ENCODE data around the gene ARHGAP24. TPM values are rescaled to one million over a fixed set of nuclear protein-coding genes. Genes with fewer than 3 reads are reported as not detected.

Gene ARHGAP24
- total and polyA plus RNA-seq, 2 of the 13 experiments (the other 11 are each of a cell fraction or from before 2014, with no cell fraction given), result 0.07 to 0.55 TPM

DNA sequence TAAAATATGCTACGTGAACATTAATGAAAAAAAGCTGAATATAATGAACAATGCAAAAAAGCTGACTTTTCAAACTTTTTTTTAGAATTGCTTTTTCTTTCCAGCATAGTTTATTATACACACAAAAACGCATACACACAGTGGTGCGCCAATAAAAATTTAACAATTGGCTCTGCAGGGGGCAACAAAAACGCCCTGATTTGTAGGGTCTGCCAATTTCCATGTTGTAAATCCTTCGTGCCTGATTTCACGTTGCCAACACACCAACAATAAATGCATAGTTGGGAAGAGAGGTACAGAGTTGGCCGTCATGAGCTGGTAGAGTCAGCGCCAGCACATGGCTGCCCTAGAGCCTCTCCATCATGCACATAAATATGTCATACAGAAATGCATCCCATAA, 551.8 kb downstream of the ARHGAP24 start:
- in situ Hi-C loops (cut with HindIII; ENCODE audit: extremely low pct_ligation_motif_present, low pct_unique_long_range_greater_than_20kb), result no loop called here
- WGBS (ENCODE audit: low lambda C conversion rate), result 30% methylated on average over 8 of the region's 8 CpGs
- POLR2A ChIA-PET, result no interaction called here

More for the DNA sequence above, 551.8 kb downstream of the ARHGAP24 start:
- Histone ChIP-seq H3K9me3 (ENCODE audit: low read length) (no peaks in the 10 kb centered on the region), H2AFZ (ENCODE audit: low read length) (no peak overlapping the region), H3K27me3 (ENCODE audit: control insufficient read depth in 1 of 2, insufficient read depth in 2 of 2, low read length in 2 of 2) (no peaks in the 10 kb centered on the region), H3K4me3 (replicated peaks in 1 of 3; ENCODE audit: insufficient read depth in 1 of 3, low read depth in 2 of 3, low read length in 3 of 3) (no peak overlapping the region), H3K27ac (ENCODE audit: extremely low read length, insufficient read depth, low read length) (no peak overlapping the region), H3K9ac (ENCODE audit: insufficient read depth, low read depth, low read length) (no peak overlapping the region), H3K36me3 (replicated peaks in 1 of 2; ENCODE audit: control insufficient read depth in 1 of 2, insufficient read depth in 2 of 2, low read length in 2 of 2) (no peaks in the 10 kb centered on the region), H3K79me2 (ENCODE audit: insufficient read depth, low read length) (no peaks in the 10 kb centered on the region), H4K20me1 (ENCODE audit: insufficient read depth, low read length) (no peaks in the 10 kb centered on the region), H3K4me1 (ENCODE audit: insufficient read depth, low read length) (no peaks in the 10 kb centered on the region), H3K4me2 (ENCODE audit: low read depth, low read length) (no peak overlapping the region)
- ATAC-seq, result no peak
- BruUV-seq (replicated peaks), result no TSS peak
- CTCF ChIA-PET (ENCODE audit: low intra/inter-chr PET ratio, low total read pairs), result no interaction called here
- intact Hi-C loops (cut with micrococcal nuclease; ENCODE audit: unreplicated experiment), result no loop called here
- no peak for FAIRE-seq
- TF ChIP-seq CCAR2 (optimal IDR thresholded peaks at IDR 0.05; ENCODE audit: low read depth, low read length) (no peak), RCOR2 (CRISPR knock-in tag; IDR thresholded peaks at IDR 0.05) (no peak), NR2C2 (CRISPR knock-in tag; IDR thresholded peaks at IDR 0.05; ENCODE audit: borderline replicate concordance) (no peak), RELA (CRISPR knock-in tag; IDR thresholded peaks at IDR 0.05) (no peak), KLF16 (CRISPR knock-in tag; IDR thresholded peaks at IDR 0.05) (no peak), KLF12 (CRISPR knock-in tag; IDR thresholded peaks at IDR 0.05; ENCODE audit: borderline replicate concordance) (no peak), ZNF530 (CRISPR knock-in tag; IDR thresholded peaks at IDR 0.05; ENCODE audit: low read depth) (no peak), SRSF9 (IDR thresholded peaks at IDR 0.05; ENCODE audit: borderline replicate concordance, insufficient read depth, low read depth, low read length, poor library complexity, severe bottlenecking) (no peak), TBX2 (CRISPR knock-in tag; IDR thresholded peaks at IDR 0.05; ENCODE audit: borderline replicate concordance) (no peak), ZNF773 (CRISPR knock-in tag; IDR thresholded peaks at IDR 0.05; ENCODE audit: borderline replicate concordance) (no peak), ZSCAN20 (CRISPR knock-in tag; IDR thresholded peaks at IDR 0.05; ENCODE audit: borderline replicate concordance) (no peak), ZNF383 (CRISPR knock-in tag; IDR thresholded peaks at IDR 0.05; ENCODE audit: borderline replicate concordance) (no peak), EEA1 (CRISPR knock-in tag; IDR thresholded peaks at IDR 0.05; ENCODE audit: borderline replicate concordance) (no peak), ATF7 (IDR thresholded peaks at IDR 0.05) (no peak), ATF7 (CRISPR knock-in tag; IDR thresholded peaks at IDR 0.05) (no peak), ZNF331 (CRISPR knock-in tag; IDR thresholded peaks at IDR 0.05) (no peak), FOXK2 (IDR thresholded peaks at IDR 0.05) (no peak), ADNP (CRISPR knock-in tag; IDR thresholded peaks at IDR 0.05) (no peak), SRSF4 (IDR thresholded peaks at IDR 0.05; ENCODE audit: low read depth, low read length, poor library complexity, severe bottlenecking) (no peak), RFX5 (IDR thresholded peaks at IDR 0.05; ENCODE audit: low read depth, low read length) (no peak)
- TF ChIP-seq, protein P1, sequence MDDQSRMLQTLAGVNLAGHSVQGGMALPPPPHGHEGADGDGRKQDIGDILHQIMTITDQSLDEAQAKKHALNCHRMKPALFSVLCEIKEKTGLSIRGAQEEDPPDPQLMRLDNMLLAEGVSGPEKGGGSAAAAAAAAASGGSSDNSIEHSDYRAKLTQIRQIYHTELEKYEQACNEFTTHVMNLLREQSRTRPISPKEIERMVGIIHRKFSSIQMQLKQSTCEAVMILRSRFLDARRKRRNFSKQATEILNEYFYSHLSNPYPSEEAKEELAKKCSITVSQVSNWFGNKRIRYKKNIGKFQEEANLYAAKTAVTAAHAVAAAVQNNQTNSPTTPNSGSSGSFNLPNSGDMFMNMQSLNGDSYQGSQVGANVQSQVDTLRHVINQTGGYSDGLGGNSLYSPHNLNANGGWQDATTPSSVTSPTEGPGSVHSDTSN (CRISPR knock-in tag; IDR thresholded peaks at IDR 0.05; ENCODE audit: borderline replicate concordance), result no peak
- no peak for DNase-seq (ENCODE audit: low spot score)

Data from HepG2 (cell line).